ENCODE results near the gene OR52E8.

DNA sequence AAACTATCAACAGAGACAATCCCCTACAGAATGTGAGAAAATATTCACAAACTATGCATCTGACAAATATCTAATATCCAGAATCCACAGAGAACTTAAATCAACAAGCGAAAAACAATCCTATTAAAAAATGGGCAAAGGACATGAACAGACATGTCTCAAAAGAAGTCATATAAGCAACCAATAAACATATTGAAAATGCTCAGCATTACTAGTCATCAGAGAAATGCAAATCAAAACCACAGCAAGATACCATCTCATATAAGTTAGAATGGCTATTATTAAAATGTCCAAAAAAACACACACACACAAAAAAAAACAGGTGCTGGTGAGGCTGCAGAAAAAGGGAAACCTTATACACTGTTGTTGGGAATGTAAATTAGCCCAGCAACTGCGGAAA lies 8.3 kb upstream of the OR52E8 start:
- TF ChIP-seq, protein P1, sequence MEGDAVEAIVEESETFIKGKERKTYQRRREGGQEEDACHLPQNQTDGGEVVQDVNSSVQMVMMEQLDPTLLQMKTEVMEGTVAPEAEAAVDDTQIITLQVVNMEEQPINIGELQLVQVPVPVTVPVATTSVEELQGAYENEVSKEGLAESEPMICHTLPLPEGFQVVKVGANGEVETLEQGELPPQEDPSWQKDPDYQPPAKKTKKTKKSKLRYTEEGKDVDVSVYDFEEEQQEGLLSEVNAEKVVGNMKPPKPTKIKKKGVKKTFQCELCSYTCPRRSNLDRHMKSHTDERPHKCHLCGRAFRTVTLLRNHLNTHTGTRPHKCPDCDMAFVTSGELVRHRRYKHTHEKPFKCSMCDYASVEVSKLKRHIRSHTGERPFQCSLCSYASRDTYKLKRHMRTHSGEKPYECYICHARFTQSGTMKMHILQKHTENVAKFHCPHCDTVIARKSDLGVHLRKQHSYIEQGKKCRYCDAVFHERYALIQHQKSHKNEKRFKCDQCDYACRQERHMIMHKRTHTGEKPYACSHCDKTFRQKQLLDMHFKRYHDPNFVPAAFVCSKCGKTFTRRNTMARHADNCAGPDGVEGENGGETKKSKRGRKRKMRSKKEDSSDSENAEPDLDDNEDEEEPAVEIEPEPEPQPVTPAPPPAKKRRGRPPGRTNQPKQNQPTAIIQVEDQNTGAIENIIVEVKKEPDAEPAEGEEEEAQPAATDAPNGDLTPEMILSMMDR (conservative IDR thresholded peaks at IDR 0.05; ENCODE audit: low read length): no peak
- TF ChIP-seq EZH2phosphoT487 (IDR thresholded peaks at IDR 0.05; ENCODE audit: borderline replicate concordance): no peak

Data from Loucy (cell line).